GM23338 (cell line): ENCODE results near the gene ATP6V1G3. TPM values are rescaled to one million over a fixed set of nuclear protein-coding genes. Genes with fewer than 3 reads are reported as not detected.

ENCODE experiments used
- ATAC-seq: fragments of 200-7000 bp; cut with Tn5 transposase; 3 replicates; pipeline ENCODE4 v1.9.1; 2020
- DNase-seq: peaks from one replicate; pipeline ENCODE4 v3.0.0-alpha.2; 2015; ENCODE audit warnings: low spot score
- H2AFZ ChIP-seq: fragments of 200-600 bp; sonication (generic); 2 replicates; pipeline ENCODE4 v1.8.0; 2016; ENCODE audit warnings: antibody characterized with exemption, mild to moderate bottlenecking, moderate library complexity
- H3F3A ChIP-seq: fragments of 200-600 bp; sonication (generic); replicated peaks from 2 replicates; pipeline ENCODE4 v1.8.0; 2017; ENCODE audit warnings: antibody characterized with exemption, mixed run types, low read depth
- H3K27ac ChIP-seq: fragments of 200-600 bp; sonication (generic); 2 replicates; pipeline ENCODE4 v1.6.1; 2016; ENCODE audit warnings: low read depth
- H3K27me3 ChIP-seq: fragments of 200-600 bp; sonication (generic); 2 replicates; pipeline ENCODE4 v1.8.0; 2016; ENCODE audit warnings: mild to moderate bottlenecking, mixed run types, moderate library complexity; ENCODE audit not compliant: insufficient read depth
- H3K36me3 ChIP-seq: fragments of 200-600 bp; sonication (generic); 2 replicates; pipeline ENCODE4 v1.8.0; 2016; ENCODE audit warnings: mild to moderate bottlenecking; ENCODE audit not compliant: insufficient read depth
- H3K4me1 ChIP-seq: fragments of 200-600 bp; sonication (generic); 2 replicates; pipeline ENCODE4 v1.8.0; 2016; ENCODE audit warnings: mild to moderate bottlenecking, moderate library complexity; ENCODE audit not compliant: insufficient read depth
- H3K4me2 ChIP-seq: fragments of 200-600 bp; sonication (generic); 2 replicates; pipeline ENCODE4 v1.7.1; 2017; ENCODE audit warnings: mixed run types
- H3K4me3 ChIP-seq: fragments of 200-600 bp; sonication (generic); 2 replicates; pipeline ENCODE4 v1.6.1; 2016; ENCODE audit warnings: mixed run types
- H3K79me2 ChIP-seq: fragments of 200-600 bp; sonication (generic); replicated peaks from 2 replicates; pipeline ENCODE4 v1.8.0; 2017; ENCODE audit warnings: mild to moderate bottlenecking; ENCODE audit not compliant: insufficient read depth
- H3K9me2 ChIP-seq: fragments of 200-600 bp; sonication (generic); 2 replicates; pipeline ENCODE4 v1.8.0; 2017; ENCODE audit not compliant: insufficient read depth
- H4K20me1 ChIP-seq: fragments of 200-600 bp; sonication (generic); replicated peaks from 2 replicates; pipeline ENCODE4 v1.8.0; 2017; ENCODE audit warnings: mild to moderate bottlenecking; ENCODE audit not compliant: insufficient read depth
- H3K27ac Mint-ChIP-seq: 2 replicates; pipeline ENCODE4 v1.8.0; 2020; ENCODE audit warnings: inconsistent platforms, mild to moderate bottlenecking, moderate library complexity, mixed read lengths
- H3K27me3 Mint-ChIP-seq: 3 replicates; pipeline ENCODE4 v1.8.0; 2022; ENCODE audit warnings: low read depth, mild to moderate bottlenecking, moderate library complexity, mixed read lengths, inconsistent platforms; ENCODE audit not compliant: insufficient read depth, poor library complexity
- H3K36me3 Mint-ChIP-seq: 3 replicates; pipeline ENCODE4 v1.8.0; 2021; ENCODE audit warnings: low read depth, mild to moderate bottlenecking, inconsistent platforms, moderate library complexity, mixed read lengths
- H3K4me1 Mint-ChIP-seq: 3 replicates; pipeline ENCODE4 v1.8.0; 2020; ENCODE audit warnings: mild to moderate bottlenecking, inconsistent platforms, mixed read lengths
- H3K4me3 Mint-ChIP-seq: 3 replicates; pipeline ENCODE4 v1.8.0; 2021; ENCODE audit warnings: moderate library complexity, mild to moderate bottlenecking, inconsistent platforms, mixed read lengths
- H3K9me3 Mint-ChIP-seq: 3 replicates; pipeline ENCODE4 v1.8.0; 2020; ENCODE audit warnings: moderate library complexity, mild to moderate bottlenecking, inconsistent platforms, mixed read lengths
- polyA plus RNA-seq: library from polyadenylated mRNA; unstranded; fragments of >200 nt; fragmentation: Nextera tagmentation; extraction: Ambion mirVana; gene quantifications from 2 replicates; pipeline ENCODE4 v1.2.1, GENCODE V29; 2016
- total RNA-seq: library from RNA; depleted of rRNA; stranded (reverse); fragments of >200 nt; shearing (Covaris generic); gene quantifications from 2 replicates; pipeline ENCODE4 v1.2.3, GENCODE V29; 2014
- TF ChIP-seq, protein P1 (sequence below): fragments of 250-450 bp; sonication (Bioruptor Pico); IDR thresholded peaks from 2 replicates; pipeline ENCODE4 v1.5.0; 2020; ENCODE audit warnings: mild to moderate bottlenecking, moderate library complexity
- TF ChIP-seq, protein P2 (sequence below): IDR thresholded peaks from one replicate; pipeline ENCODE4 v1.6.1; 2018; ENCODE audit warnings: antibody characterized with exemption; ENCODE audit not compliant: unreplicated experiment

Gene ATP6V1G3
- total and polyA plus RNA-seq, 2 experiments from 2014 or later: not detected

DNA sequence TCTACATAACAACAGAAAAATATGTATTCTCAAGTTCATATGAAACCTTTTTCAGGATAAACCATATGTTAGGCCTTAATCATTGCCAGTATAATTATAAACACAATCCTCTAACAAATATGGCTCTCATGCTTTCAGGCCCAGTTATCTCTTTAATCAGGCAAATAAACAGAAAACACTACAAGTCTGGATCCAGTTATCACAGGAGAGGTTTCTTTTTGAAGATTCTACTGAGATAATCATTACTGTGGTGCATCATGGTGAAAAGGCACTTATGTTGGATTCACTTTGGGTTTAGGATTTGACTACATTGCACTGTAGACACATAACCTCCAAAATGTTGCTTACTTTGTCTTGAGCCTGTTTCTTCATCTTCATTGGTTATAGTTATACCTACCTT, 8.4 kb upstream of the ATP6V1G3 start:
- Mint-ChIP-seq H3K4me1 (no peaks in the 10 kb centered on the region), H3K27me3 (no peaks in the 10 kb centered on the region), H3K27ac (no peak overlapping the region), H3K9me3 (no peaks in the 10 kb centered on the region), H3K4me3 (no peak overlapping the region), H3K36me3 (no peaks in the 10 kb centered on the region)
- Histone ChIP-seq H3K4me1 (no peaks in the 10 kb centered on the region), H4K20me1 (no peaks in the 10 kb centered on the region), H3K27me3 (no peaks in the 10 kb centered on the region), H3K9me2 (peaks cover 7% of the 10 kb centered on the region; the same call in 1 of the 2 replicates), H3K4me3 (no peak overlapping the region), H3K36me3 (no peaks in the 10 kb centered on the region), H3K79me2 (no peaks in the 10 kb centered on the region), H3F3A (no peaks in the 10 kb centered on the region), H2AFZ (no peak overlapping the region), H3K4me2 (no peak overlapping the region), H3K27ac (no peak overlapping the region)
- TF ChIP-seq, protein P1, sequence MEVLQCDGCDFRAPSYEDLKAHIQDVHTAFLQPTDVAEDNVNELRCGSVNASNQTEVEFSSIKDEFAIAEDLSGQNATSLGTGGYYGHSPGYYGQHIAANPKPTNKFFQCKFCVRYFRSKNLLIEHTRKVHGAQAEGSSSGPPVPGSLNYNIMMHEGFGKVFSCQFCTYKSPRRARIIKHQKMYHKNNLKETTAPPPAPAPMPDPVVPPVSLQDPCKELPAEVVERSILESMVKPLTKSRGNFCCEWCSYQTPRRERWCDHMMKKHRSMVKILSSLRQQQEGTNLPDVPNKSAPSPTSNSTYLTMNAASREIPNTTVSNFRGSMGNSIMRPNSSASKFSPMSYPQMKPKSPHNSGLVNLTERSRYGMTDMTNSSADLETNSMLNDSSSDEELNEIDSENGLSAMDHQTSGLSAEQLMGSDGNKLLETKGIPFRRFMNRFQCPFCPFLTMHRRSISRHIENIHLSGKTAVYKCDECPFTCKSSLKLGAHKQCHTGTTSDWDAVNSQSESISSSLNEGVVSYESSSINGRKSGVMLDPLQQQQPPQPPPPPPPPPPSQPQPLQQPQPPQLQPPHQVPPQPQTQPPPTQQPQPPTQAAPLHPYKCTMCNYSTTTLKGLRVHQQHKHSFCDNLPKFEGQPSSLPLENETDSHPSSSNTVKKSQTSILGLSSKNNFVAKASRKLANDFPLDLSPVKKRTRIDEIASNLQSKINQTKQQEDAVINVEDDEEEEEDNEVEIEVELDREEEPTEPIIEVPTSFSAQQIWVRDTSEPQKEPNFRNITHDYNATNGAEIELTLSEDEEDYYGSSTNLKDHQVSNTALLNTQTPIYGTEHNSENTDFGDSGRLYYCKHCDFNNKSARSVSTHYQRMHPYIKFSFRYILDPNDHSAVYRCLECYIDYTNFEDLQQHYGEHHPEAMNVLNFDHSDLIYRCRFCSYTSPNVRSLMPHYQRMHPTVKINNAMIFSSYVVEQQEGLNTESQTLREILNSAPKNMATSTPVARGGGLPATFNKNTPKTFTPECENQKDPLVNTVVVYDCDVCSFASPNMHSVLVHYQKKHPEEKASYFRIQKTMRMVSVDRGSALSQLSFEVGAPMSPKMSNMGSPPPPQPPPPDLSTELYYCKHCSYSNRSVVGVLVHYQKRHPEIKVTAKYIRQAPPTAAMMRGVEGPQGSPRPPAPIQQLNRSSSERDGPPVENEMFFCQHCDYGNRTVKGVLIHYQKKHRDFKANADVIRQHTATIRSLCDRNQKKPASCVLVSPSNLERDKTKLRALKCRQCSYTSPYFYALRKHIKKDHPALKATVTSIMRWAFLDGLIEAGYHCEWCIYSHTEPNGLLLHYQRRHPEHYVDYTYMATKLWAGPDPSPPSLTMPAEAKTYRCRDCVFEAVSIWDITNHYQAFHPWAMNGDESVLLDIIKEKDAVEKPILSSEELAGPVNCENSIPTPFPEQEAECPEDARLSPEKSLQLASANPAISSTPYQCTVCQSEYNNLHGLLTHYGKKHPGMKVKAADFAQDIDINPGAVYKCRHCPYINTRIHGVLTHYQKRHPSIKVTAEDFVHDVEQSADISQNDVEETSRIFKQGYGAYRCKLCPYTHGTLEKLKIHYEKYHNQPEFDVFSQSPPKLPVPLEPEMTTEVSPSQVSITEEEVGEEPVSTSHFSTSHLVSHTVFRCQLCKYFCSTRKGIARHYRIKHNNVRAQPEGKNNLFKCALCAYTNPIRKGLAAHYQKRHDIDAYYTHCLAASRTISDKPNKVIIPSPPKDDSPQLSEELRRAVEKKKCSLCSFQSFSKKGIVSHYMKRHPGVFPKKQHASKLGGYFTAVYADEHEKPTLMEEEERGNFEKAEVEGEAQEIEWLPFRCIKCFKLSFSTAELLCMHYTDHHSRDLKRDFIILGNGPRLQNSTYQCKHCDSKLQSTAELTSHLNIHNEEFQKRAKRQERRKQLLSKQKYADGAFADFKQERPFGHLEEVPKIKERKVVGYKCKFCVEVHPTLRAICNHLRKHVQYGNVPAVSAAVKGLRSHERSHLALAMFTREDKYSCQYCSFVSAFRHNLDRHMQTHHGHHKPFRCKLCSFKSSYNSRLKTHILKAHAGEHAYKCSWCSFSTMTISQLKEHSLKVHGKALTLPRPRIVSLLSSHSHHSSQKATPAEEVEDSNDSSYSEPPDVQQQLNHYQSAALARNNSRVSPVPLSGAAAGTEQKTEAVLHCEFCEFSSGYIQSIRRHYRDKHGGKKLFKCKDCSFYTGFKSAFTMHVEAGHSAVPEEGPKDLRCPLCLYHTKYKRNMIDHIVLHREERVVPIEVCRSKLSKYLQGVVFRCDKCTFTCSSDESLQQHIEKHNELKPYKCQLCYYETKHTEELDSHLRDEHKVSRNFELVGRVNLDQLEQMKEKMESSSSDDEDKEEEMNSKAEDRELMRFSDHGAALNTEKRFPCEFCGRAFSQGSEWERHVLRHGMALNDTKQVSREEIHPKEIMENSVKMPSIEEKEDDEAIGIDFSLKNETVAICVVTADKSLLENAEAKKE: no peak
- TF ChIP-seq, protein P2, sequence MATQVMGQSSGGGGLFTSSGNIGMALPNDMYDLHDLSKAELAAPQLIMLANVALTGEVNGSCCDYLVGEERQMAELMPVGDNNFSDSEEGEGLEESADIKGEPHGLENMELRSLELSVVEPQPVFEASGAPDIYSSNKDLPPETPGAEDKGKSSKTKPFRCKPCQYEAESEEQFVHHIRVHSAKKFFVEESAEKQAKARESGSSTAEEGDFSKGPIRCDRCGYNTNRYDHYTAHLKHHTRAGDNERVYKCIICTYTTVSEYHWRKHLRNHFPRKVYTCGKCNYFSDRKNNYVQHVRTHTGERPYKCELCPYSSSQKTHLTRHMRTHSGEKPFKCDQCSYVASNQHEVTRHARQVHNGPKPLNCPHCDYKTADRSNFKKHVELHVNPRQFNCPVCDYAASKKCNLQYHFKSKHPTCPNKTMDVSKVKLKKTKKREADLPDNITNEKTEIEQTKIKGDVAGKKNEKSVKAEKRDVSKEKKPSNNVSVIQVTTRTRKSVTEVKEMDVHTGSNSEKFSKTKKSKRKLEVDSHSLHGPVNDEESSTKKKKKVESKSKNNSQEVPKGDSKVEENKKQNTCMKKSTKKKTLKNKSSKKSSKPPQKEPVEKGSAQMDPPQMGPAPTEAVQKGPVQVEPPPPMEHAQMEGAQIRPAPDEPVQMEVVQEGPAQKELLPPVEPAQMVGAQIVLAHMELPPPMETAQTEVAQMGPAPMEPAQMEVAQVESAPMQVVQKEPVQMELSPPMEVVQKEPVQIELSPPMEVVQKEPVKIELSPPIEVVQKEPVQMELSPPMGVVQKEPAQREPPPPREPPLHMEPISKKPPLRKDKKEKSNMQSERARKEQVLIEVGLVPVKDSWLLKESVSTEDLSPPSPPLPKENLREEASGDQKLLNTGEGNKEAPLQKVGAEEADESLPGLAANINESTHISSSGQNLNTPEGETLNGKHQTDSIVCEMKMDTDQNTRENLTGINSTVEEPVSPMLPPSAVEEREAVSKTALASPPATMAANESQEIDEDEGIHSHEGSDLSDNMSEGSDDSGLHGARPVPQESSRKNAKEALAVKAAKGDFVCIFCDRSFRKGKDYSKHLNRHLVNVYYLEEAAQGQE: no peak
- ATAC-seq (no peak), DNase-seq (no peak)
